Astrocyte of the cerebellum (primary cell): ENCODE data around the gene TIGD3.

ENCODE experiments used
- DNase-seq: peaks from one replicate; pipeline ENCODE4 v3.0.0-alpha.2; 2011; ENCODE audit warnings: low read depth
- H3K4me3 ChIP-seq: 2 replicates; pipeline ENCODE4 v1.5.1; 2011; ENCODE audit warnings: mild to moderate bottlenecking, low read depth, low read length, moderate library complexity
- CTCF ChIP-seq: IDR thresholded peaks from 2 replicates; pipeline ENCODE4 v1.5.1; 2012; ENCODE audit warnings: low read length, low read depth, moderate library complexity, mild to moderate bottlenecking; ENCODE audit errors: missing control alignments
- in situ Hi-C: cut with HindIII; loops from 2 replicates; pipeline ENCODE4 v1.10.0; 2017; ENCODE audit warnings: low sequenced_read_pairs

Gene TIGD3

GRCh38 chr11:65399845-65400244 is 45.3 kb downstream of the TIGD3 start:
- DNase-seq = no peak
- in situ Hi-C loops = no loop called here
- no peak for TF ChIP-seq CTCF
- no peak overlapping the region for H3K4me3 ChIP-seq

- DNase-seq = no peak
- no peak overlapping the region for H3K4me3 ChIP-seq
- in situ Hi-C loops = no loop called here
- TF ChIP-seq CTCF = no peak
Observed at GRCh38 chr11:65400307-65401072, 45.9 kb downstream of the TIGD3 start.

GRCh38 chr11:65401073-65401802 is 46.7 kb downstream of the TIGD3 start:
- H3K4me3 ChIP-seq = no peak overlapping the region
- no peak for TF ChIP-seq CTCF
- in situ Hi-C loops = no loop called here
- no peak for DNase-seq

- DNase-seq = no peak
- H3K4me3 ChIP-seq = no peak overlapping the region
- no peak for TF ChIP-seq CTCF
- in situ Hi-C loops = no loop called here
Observed at GRCh38 chr11:65401803-65402248, 47.3 kb downstream of the TIGD3 start.

GRCh38 chr11:65402790-65403189 is 48.2 kb downstream of the TIGD3 start:
- TF ChIP-seq CTCF = no peak
- H3K4me3 ChIP-seq = no peak overlapping the region
- no peak for DNase-seq
- in situ Hi-C loops = no loop called here

- in situ Hi-C loops = no loop called here
- no peak for DNase-seq
- no peak overlapping the region for H3K4me3 ChIP-seq
- TF ChIP-seq CTCF = no peak
Observed at GRCh38 chr11:65403607-65404121, 49.1 kb downstream of the TIGD3 start.
